ENCODE data around the gene CIT.
"Not testable (repeated sequence)": the region's sequence is repeated elsewhere in the genome, so short reads cannot be mapped to it uniquely, and the experiment has no call there.

Gene CIT

DNA sequence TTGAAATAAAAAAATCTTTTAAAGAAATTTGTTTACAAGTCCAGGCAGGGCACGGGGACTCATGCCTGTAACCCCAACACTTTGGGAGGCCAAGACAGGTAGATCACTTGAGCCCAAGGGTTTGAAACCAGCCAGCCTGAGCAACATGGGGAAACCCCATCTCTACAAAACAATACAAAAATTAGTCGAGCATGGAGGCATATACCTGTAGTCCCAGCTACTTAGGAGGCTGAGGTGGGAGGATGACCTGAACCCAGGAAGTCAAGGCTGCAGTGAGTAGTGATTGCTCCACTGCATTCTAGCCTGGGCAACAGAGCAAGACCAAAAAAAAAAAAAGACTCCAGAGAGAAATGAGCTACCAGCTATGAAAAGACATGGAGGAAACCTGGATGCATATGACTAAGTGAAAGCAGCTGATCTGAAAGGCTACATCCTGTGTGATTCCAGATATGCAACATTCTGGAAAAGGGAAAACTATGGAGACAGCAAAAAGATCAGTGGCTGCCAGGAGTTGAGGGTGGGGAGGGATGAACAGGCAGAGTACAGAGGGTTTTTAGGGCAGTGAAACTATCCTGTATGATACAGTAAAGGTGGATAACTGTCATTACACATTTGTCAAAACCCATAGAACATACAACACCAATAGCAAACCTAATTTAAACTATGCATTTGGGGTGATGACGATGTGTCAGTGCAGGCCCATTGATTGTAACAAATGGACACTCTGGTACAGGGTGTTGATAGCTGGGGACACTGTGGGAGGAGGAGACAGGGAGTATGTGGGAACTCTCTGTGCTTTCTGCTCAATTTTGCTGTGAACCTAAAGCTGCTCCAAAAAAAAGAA, 149.3 kb downstream of the CIT start:
- DNase-seq: no peak

DNA sequence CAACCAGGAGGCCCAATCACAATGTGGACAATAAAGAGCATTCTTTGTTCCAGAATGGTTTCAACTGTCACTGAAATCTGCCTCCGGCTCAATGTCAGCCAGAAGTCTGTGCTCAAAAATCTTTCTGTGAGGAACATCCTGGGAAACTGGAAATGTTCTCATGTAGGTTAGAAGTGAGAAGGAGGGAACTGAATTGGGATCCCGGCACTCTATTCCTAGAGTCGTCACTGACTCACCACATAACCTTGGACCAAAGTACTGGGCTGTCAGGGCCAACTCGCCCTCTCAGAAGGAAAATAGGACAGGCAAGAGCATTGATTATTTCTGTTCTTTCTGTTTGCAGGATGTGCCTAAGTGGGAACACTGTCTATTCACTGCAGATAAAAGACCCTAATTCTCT, 151.6 kb downstream of the CIT start:
- DNase-seq: no peak

DNA sequence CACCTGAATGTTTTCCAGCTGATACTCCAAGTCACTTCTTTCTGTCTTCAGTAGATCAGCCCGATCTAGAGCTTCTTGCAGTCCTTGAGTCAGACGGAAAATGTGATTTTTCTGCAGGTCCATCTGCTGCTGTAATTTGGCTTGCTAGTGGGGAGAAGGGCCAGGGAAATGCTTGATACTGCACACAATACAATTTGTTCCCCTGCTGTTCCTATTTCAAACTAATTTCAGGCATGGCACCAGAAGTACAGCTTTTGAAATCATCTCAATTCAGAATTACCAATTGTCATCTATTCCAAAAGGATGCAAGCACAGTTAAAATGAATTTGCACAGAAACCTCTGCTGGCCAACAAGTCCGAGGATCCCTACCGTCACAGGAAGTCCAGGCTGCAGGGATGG, 155.8 kb downstream of the CIT start:
- no peak for DNase-seq

DNA sequence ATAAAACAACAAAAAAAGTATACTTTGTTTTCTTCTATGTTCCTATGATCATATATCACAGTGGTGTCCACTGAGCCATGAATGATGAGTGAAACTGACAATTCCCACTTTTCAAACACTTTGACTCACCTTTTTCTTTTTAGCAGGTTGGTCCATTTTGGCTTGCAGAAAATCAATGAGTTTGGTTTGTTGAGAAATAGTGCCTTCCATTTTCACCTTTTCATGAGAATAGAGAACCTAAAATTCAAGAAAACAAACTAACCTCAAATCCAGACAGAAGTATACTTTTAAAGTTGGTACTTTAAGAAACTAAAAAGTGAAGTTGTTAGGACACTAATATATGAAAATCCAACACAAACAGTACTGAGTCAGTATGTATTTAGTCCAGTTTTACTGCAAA, 156.8 kb downstream of the CIT start:
- DNase-seq: no peak

DNA sequence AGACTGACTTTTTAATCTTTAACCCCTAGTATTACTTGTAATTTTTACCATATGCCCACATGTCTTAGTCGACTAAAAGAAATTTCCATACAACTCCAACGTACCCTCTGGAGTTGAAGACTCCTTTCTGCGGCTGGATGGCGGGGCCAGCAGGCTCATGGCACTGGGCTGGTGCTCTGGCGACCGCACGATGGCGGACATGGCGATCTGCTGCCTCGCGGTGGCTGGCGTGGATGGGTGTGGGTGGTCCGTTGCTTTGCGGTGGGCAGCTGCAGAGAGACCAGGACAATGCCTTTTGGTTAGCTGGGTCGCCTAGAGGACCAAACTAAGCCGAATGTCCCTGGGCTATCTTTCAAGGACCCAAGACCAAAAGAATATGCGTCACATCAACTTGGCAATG, 159.0 kb downstream of the CIT start:
- DNase-seq: no peak

DNA sequence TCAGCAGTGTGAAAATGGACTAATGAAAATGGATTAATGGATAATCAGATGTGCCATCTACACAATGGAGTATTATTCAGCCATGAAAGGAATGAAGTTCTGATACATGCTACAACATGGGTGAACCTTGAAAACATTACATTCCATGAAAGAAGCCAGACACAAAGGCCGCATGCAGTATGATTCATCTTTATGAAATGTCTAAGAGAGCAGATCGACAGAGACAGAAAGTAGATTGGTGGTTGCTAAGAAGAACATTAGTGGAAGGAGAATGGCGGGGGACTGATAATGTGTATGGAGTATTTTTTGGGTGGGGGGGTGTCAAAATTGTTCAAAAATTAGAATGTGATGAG, 161.9 kb downstream of the CIT start:
- no peak for DNase-seq

DNA sequence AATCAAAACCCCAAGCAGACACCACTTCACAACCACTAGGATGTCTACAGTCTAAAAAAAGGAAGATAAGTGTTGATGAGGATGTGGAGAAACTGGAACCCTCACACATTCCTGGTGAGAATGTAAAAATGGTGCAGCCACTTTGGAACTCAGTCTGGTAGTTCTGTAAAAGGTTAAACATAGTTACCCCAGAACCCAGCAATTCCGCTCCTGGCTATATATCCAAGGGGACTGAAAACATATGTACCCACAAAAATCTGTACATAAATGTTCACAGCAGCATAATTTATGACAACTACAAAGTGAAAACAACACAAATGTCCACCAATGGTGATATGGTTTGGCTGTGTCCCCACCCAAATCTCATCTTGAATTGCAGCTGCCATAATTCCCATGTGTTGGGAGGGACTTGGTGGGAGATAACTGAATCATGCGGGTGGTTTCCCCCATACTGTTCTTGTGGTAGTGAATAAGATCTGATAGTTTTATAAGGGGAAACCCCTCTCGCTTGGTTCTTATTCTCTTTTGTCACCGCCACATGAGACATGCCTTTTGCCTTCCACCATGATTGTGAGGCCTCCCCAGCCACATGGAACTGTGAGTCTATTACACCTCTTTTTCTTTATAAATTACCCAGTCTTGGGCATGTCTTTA, 162.4 kb downstream of the CIT start:
- DNase-seq: no peak

DNA sequence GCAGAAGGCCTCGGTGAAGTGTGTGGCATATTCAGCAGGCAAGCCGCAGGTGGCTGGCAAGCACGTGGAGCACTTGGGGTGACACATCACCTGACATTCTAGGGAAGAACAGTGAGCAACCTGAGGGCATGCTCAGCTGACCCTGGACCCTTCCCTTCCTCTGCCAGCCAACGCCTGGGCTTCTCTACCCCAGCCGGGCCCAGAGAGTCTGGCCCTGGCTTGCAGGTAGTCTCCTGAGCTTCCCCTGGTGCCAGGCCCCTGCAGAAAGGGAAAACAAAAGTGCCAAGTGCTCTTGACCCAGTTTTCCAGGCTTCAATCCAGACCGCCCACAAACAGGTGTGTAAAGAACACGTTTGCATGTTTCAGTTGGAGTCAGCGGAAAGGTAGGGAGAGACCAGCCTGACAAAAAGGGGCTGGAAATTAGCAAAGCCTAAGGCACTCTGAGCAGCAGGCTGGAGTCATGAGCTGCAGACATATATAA, 163.5 kb downstream of the CIT start:
- DNase-seq: no peak

DNA sequence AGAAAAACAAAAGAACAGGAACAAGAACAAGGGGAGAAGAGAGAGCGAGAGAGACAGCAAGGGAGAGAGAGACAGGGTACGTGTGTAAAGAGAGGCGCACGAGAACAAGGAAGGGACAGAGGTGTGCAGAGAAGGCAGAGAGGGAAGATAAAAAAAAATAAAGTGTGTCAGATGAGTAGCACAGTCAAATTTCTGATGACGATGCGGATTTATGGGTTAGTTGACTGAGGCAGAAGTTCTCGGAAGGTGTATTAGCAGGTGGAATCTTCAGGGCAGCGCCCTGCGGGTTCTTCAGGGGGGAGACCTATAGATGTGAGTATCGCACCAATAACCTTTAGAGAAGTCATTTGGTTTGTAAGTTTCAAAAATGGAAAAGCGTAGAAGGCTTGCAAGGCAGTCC, 164.4 kb downstream of the CIT start:
- DNase-seq: no peak

DNA sequence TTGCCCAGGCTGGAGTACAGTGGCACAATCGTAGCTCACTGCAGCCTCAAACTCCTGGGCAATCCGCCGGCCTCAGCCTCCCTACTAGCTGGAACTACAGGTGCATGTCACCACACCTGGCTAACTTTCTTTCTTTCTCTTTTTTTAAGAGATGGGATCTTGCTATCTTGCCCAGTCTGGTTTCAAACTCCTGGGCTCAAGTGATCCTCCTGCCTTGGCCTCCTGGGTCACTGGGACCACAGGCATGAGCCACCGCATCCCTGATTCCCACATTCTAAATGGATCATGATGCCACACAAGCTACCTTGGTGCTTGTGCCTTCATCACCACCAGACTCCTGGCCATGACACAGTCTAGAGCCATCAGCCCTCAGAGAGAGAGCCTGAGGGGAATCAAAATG, 165.4 kb downstream of the CIT start:
- no peak for DNase-seq

DNA sequence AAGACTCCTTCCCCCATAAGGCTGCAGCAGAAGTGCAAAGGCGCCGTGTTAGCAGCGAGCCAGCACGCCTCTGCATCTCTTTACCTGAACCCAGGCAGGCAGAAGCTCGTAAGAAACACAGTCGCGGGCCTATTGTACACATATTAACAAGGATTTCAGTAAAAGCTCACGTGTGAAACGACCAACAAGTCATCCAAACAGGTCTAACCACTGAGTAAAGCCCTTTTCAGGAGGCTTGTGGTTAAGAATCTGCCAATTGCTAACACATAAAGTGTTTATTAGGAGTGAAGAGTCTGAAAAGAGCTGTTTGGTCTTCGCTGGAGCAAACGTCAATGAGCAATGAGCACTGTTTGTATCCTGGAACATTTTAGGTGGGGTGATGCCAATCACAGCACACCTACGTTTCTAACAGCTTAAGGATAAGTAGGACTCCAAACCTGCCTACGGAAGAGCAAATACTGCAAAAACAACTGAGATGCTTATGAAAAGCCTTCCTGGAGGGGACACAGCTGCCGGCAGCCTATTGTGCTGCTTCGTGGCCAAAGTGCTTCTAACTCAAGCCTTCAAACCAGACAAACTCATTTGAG, 166.1 kb downstream of the CIT start:
- DNase-seq: no peak

DNA sequence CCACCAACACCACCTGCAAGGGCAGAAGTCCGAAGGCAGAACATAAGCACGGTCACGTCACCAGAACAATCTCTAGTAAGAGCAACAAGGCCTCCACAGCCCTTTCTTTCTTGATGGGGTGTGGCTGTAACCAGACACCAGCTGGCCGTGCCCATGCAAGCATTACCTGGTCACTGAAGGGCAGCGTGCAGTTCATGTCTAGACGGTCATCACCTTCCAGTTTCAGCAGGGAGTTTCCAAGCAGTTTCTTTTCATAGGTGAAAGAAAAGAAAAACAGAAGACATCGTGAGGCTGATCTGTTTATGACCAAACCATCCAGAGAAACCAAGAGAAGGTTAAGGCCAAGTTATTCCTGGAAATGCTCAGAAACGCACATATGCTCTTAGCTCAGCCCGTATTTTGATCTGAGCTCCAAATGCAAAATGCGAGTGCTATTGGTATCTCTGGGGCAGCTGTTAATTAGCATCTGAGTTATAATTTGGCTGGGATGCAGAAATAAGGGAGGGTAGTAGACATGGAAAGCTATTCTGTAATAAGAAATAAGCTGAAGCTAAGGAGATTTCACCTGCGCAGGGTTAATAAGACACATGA, 166.7 kb downstream of the CIT start:
- no peak for DNase-seq

DNA sequence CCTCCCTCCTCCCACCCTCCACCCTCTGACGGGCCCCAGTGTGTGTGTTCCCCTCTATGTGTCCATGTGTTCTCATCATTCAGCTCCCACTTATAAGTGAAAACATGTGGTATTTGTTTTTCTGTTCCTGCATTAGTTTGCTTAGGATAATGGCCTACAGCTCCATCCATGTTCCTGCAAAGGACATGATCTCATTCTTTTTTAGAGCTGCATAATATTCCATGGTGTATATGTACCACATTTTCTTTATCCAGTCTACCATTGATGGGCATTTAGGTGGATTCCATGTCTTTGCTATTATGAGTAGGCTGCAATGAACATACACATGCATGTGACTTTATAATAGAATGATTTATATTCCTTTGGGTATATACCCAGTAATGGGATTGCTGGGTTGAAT, 170.7 kb downstream of the CIT start:
- not testable (repeated sequence) for DNase-seq

DNA sequence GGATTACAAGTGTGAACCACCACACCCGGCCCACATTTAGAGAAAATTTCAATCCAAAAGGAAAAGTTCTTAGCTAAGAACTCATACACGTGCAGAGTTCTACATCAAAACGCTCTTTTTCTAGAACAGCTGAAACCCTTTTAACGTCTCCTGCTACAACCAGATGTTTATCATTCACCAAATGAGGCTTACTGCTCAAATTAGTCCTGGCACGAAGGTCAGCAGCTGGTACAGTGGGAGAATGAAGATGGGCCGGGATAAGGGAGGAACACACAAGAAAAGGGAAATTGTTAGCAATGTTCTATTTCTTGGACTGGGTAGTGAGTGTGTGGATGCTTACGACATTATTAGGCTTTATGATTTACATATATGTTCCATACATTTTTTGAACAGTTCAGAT, 171.9 kb downstream of the CIT start:
- no peak for DNase-seq

DNA sequence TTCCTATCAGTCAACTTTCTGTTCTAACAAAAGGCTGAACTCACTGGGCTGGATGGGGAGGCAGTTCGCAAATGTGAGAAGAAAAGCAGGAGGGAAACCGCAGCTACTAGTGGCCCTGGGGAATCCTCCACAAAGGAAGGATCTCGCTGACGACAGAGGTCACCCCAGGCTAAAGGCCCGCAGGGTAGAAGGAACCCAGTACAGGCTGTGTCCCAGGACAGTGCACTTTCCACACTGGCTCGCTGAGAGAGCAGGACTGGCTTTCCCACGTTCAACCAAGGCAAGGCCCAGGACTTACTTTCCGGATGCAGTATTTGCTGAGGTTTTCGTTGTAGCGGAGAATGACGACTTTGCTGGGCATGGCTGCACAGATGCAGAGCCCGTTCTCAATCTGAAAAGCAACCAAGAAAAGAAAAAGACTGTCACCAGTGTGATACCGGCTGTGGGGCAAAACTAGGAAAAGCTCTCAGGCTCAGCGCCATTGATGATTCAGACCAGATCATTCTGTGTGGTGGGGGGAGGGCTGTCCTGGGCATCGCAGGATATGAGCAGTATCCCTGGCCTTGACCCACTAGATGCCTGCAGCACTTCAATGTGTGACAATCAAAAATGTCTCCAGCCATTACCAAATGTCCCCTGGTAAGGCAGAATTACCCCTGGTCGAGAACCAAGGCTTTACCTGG, 172.9 kb downstream of the CIT start:
- no peak for DNase-seq

DNA sequence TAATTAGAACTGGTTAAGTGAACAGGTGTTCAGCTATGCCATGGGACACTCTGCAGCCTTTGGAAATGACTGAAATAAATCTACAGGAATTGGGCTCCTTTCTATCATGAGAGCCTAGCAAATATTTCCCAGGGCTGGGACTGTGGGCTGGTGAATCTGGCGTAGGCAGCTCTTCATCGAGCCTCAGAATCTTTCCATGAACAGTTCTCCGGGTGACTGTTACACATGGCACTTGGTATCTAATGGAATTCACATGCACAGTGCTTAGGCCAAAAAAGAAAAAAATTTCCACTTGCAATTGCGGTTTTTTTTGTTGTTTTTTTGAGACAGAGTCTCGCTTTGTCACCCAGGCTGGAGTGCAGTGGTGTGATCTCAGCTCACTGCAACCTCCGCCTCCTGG, 177.0 kb downstream of the CIT start:
- DNase-seq: no peak

DNA sequence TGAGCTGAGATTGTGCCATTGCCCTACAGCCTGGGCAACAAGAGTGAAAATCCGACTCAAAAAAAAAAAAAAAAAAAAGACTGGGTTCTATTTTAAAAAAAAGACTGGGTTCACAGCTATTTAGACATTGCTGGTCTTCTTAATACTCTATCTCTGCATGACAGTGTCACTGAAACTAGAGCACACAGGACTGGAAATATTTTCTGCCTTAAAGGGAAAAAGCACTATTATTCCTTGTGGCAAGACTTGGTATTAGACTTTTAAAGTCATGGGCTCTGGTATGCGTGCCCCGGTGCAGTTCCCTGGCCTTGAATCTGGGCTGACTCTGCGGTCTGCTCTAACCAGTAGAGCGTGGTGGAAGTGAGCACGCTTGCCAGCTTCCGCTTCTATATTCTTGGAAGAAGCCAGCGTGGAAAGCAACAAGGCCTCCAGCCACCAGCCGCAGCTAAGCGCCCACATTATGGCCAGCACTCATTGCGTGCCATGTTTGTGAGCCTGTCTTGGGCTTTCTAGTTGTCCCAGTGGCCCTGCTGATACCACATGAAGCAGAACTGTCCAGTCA, 177.8 kb downstream of the CIT start:
- no peak for DNase-seq

DNA sequence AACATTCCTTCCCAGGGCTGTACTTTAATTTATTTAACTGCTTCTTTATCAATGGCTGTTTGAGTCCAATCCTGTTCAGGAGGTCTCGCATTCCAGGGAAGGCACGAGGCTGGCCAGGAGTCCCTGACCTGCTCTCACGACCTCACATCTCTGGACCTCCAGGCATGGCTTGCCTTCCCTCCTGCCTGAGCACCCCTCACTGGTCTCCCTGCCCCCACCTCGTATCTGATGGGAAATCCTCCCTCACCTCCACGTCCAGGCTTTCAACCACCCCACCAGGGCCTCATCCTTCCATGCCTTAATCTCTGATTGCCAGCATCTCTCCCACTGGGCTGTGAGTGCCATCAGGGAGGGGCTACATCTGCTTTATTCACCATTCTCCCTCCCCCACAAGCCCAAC, 180.2 kb downstream of the CIT start:
- no peak for DNase-seq

DNA sequence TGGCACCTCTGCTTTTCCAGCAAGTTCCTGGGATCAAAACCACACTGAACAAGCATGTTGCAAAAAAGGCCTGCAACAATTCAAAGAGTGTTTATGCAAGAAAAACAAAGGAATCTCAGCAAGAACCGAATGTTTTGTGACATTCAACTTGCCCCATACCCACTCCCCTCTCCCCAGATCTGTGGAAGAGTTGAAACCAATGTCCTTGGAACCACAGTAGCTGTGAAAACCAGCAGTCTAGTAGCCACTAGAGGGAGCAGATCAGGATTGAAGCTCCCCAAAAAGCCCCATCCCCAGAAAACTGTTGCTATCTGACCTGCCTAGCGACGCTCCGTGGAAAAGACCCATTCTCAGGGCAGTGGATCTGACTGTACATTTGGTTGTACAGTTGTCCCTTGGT, 182.1 kb downstream of the CIT start:
- peak in 1 of 2 experiments; percentile 8 for DNase-seq

DNA sequence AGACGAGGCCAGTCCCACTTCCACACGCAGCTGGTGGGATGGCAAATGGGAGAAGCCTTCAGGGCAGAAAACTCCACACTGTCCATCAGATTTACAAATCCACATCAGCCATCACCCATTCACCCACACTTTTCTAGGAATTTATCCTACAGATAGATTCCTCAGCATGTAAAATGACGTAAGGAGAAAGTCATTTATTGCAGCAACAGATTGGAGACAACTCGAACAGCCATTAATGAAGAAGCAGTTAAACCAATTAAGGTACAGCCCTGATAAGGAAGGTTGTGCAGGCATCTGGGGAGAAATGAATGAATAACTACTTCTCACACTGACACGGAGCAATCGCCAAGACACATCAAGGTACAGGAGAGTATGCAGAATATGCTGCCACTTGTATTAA, 183.0 kb downstream of the CIT start:
- no peak for DNase-seq

DNA sequence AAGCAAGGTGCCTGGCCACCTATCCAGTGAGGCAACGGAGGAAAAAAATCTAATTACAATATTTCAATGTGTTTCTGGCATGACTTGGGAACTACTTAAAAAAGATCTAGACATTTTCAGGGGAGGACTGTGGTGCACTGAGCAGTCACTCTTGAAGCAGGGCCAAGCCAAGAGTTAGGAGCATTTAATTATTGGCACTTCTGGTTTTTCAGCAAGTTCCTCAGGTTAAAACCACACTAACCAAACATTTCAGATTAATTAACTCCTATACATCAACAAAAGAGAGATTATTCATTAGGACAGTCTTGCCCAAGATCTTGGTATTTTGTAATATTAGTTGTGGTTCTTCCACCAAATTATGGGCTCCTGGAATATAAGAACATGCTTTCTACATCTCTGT, 183.6 kb downstream of the CIT start:
- DNase-seq: no peak

DNA sequence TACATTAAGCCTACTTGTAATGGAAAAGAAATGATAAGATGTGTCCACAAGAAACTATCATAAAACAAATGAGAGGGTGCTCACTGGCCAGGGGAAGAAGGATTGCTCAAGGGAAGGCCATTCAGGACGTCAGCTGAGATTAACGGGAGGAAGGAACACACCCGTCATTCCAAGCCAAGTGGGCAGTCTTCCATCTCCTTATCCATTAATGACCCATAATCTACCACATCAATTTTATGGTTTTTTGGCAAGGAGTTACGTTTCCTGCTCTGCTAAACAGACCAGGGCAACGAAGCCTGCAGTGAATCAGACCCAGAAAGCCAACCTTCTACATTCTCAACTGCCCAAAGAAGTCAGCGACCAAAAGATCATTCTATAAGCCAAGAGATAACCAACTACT, 184.1 kb downstream of the CIT start:
- no peak for DNase-seq

DNA sequence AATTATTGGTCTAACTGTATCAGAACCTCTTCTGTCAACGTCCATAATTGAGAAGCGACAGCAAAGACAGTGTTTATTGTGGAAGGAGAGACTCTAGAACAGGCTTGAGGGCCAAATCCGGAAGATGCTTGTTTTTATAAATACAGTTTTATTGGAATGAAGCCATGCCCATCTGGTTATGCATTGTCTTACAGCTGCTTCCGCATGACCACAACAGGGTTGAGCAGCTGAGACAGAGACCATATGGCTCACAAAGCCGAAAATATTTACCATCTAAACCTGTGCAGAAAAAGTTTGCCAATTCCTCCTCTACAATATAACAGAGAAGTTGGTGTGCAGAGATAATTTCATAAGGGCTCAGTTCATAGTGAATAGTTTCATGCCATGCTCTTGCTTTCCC, 184.7 kb downstream of the CIT start:
- no peak for DNase-seq

All from AML-193 (cell line).